NCI-H1105 treated with DMSO at 0.1 percent for 48 hours (cell line): ENCODE data around the gene DIP2C.
"Not testable (repeated sequence)": the region's sequence is repeated elsewhere in the genome, so short reads cannot be mapped to it uniquely, and the experiment has no call there.

ENCODE experiments used
- DNase-seq: peaks from one replicate; lab custom pipeline; 2025; lab: John Stamatoyannopoulos, UW

The DIP2C gene

DNA sequence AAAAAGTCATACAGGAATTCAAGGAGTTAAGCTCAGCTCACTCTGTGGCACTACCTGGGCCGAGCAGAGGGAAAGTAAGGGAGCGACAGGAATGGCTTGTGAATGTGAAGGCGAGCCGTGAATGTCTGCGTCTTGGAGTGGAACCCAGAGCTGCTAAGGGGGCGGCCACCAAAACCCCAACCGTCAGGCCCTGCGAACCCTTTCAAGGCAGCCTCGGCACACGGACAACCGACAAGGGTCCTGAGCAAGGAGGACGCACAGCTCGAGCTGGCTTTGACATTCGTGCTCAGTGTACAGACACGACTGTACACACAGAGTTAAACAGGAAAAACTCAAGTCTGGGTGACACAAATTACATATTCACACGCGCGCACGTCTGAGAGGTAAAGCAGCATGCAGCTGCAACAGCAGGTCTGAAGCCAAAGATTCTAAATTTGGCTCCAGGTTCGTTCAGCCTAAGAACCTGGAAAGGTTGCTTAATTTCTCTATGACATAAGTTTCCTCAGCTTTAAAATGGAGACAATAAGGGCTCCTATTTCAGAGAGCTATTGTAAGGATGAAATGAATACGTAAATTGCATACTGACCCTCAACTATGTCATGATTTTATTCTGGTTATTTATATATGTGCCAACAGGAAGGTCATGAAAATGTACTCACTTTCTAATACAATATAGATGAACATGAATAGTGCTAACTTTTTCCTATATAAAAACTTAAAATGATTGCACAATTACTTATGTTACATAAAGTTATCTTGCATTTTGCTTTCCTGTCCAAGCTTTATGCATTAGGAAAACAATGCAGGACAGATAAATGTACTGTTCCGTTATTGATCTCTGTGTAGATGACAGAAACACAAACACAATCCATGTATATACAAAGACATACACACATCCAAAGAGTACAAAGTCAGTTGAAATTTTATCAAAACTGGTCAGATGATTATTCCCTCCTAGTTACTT, 361.3 kb downstream of the DIP2C start:
- DNase-seq = no peak

DNA sequence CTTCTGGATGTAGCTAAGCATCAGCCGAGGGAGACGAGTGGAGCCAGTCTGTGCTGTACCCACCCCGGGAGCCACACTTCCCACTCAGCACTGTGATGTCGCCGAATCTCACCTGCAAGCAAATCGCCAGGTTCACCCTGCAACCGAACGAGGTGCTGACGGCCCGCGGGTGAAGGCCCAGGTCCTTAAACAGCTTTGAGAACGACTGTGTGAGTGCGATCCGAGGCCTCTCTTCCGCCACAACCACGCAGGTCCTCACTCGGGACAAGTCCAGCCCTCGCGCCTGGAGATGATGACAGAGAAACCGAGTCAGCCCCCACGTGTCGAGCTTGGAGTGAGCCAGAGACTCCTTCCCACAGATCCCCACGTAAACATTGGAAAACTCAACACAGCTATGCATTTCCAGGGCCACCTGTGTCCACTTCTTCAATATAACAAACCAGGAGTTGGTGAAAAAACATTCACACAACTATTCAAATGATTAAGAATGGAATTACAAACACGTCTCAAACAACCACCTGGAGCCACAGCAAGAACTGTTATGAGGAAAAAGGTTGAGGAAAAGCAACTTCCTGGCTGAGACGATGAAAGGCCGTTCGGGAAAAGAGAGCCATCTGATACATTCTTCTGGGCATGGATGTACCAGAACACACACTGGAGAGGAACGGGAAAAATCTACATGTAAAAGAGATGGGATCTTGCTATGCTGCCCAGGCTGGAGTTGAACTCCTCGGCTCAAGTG, 362.4 kb downstream of the DIP2C start:
- no peak for DNase-seq

GRCh38 chr10:326350-326749, 363.1 kb downstream of the DIP2C start:
- no peak for DNase-seq

DNA sequence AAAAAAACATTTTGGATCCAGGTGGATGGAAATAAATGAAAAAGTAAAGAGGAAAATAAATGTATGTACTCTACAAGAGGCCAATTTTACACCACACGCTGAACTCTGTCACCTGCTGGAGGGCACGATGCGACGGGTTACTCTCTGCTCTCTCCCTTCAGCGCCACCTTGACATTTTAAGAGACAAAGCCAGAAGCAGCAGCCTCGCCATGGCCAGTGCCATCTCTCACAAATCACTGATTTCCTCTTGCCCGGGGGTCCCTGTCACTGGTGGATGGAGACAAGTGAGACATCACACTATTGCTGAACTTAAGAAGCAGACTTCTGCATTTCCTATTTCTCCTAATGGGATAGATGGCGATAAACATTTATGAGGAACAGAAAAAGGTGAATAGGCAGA, 364.2 kb downstream of the DIP2C start:
- no peak for DNase-seq

- no peak for DNase-seq
Measured at GRCh38 chr10:324593-324992, 364.9 kb downstream of the DIP2C start.

GRCh38 chr10:323651-324293, 365.7 kb downstream of the DIP2C start:
- no peak for DNase-seq

DNA sequence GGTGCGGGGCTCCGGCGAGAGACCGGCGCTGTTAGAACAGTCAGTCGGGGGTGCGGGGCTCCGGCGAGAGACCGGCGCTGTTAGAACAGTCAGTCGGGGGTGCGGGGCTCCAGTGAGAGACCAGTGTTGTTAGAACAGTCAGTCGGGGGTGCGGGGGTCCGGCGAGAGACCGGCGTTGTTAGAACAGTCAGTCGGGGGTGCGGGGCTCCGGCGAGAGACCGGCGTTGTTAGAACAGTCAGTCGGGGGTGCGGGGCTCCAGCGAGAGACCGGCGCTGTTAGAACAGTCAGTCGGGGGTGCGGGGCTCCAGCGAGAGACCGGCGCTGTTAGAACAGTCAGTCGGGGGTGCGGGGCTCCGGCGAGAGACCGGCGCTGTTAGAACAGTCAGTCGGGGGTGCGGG, 366.4 kb downstream of the DIP2C start:
- not testable (repeated sequence) for DNase-seq

DNA sequence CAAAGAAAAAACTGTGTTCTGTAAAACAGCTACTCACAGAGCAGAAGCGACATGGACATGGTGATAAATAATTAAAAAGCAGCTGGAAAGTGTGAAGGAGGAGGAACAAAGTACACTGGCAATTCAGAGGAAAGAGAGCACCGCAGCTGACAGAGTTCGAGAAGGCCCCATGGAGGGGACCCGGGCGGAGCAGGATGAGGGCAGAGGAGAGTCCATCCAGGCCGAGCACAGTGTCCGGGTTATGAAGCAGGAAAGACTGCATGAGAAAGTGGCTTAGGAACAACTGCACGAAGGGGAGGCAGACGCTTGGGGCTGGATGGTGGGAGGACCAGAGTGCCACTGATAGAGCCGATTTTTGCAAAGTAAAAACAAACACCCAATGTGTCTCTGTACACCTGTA, 368.7 kb downstream of the DIP2C start:
- DNase-seq = no peak

GRCh38 chr10:317926-318325, 371.5 kb downstream of the DIP2C start:
- DNase-seq = no peak

GRCh38 chr10:317271-317769, 372.1 kb downstream of the DIP2C start:
- DNase-seq = no peak

GRCh38 chr10:316390-316789, 373.1 kb downstream of the DIP2C start:
- no peak for DNase-seq

DNA sequence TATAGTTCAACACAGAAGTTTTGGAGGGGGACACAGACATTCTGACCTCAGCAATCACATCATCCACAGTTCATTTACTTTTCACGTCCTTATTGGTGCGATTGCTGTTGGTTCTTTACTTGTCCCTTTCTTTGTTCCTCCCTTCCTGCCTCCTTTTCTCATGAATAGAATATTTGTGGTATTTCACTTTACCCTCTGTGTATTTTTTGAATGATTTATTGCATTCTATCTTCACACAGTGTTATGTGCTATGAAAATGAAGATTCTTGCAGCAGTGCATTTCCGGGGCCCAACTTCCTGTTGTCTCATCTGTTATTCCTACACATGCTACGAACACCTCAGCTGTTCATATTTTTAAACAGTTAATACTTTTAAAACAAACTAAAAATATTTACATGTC, 374.6 kb downstream of the DIP2C start:
- no peak for DNase-seq

- no peak for DNase-seq
Measured at GRCh38 chr10:314381-314780, 375.1 kb downstream of the DIP2C start.

DNA sequence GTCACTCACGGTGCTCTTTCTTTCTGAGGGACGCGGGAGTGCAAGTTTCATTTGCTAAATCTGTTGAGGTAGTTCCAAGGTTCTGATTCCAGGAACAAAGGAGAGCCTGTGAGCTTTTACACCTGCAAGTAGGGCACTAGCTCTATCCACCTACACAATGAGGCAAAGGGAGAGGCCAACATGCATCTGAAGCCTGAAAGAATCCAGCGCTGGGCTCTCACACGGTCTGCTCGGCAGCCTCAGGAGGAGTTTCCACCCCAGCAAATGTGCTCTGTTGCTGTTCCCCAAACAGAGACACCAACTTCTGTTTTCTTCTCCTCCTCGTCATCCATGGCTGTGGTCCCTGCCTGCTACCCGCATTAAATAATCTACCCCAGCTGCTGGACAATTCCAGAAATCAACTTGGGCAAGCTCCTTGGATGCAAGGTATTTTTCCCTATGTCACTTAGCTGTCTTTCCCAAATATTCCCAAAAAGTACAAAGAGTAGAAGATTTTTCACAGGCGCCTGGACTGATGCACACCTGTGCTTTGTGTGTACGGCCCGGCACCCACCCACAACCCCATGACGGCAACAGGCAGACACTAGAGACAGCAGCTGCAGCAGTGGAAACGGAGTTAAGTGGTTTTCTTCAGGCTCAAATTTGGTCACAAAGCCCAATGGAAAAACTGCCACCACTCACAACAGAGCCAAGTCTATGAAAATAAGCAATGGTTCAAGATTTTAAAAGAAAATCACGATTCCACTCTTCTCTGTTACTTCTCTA, 377.4 kb downstream of the DIP2C start:
- no peak for DNase-seq

DNA sequence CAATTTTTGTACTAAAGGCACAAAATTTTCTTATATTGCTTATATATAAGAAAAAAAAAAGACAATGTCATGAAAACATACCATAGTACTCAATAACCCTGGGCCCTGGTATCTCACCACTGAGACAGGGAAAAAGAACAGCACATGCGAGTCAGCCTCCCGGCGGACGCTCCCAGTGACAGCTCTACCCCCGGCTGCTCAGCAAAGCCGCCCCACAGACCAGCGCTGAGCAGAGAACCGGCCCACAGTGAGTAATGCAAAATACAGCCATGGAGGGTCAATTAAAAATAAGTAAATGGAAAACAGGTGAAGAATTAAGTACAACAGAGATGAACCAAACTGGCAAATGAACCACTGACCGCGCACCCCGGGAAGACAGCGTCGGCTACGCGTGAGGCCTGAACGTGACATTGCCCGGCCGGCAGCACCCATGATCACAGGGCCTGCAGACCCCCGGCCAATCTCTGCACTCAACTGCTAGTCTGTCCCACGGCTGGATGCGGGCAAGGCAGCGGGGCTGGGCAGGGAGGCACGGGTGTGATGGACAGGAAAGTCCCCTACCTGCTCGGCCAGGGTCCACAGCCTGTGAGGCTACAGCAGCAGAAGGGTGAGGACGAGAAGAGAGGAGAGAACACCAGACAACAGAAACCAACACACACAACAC, 378.4 kb downstream of the DIP2C start:
- DNase-seq = no peak

DNA sequence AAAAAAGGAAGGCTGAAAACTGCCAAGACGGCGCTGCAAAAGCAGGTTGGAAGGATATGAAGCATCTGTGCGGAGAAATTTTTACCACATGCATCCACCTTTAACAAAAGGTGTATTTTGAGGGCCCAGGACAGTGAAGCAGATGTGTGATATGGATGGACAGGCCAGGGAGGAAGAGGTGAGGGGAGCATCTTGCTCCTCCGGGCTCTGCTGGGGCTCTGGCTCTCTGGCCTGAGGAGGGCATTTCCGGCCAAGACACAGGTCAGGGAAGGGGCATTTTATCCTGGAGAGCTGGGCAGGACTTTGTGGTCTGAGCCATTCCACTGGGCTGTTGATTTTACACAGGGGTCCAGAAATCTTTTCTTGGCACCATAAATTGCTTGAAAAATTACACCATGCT, 379.1 kb downstream of the DIP2C start:
- DNase-seq = no peak

DNA sequence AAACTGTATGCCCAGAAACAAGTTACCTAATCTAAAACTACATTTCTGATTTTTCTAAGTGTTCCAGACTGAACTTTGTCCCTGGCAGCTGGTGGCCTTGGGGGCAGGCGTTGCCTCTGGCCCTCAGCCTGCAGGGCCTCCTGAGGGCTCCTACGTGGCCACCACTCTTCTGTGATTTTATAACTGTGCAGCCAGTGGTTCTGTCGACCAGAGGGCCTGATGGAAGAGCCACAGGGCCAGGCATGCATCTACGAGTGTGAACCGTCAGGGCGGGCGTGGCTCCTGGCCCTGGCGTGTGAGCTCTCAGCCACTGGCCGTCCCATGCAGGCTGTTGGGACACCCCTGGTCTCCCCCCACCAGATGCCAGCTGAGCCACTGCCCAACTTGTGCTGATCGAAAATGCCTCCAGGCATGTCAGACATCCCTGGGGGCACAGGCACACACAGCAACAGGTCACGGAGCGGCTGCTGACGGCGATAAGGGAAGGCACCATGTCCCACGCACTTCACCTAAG, 380.8 kb downstream of the DIP2C start:
- no peak for DNase-seq

GRCh38 chr10:308101-308500, 381.4 kb downstream of the DIP2C start:
- no peak for DNase-seq

- no peak for DNase-seq
Measured at GRCh38 chr10:307659-308058, 381.8 kb downstream of the DIP2C start.

DNA sequence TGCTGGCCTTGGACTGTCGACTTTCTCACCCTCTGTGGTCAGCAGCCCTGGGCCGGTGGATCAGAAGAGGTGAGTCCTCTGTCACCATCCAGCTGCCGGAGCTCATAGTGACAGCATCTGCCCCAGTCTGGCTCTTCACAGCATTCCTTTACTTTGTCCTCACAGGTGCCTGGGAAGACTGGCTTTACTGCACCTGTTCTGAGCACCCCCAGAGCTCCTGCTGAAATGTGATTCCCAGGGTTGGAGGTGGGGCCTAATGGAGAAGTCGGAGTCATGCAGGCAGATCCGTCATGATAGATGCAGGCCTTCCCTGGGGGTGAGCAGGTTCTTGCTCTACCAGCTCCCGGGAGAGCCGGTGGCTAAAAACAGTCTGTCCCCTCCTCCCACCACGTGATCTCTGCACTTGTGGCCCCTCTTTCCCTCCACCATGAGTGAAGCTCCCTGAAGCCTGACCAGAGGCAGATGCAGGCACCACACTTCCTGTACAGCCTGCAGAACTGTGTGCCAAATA, 382.7 kb downstream of the DIP2C start:
- no peak for DNase-seq
